HEK293 (cell line): ENCODE results near the gene ARMC3.
A peak's percentile ranks its signal among the peaks of the same experiment; 100 is the strongest.

Experiments
- CTCF ChIA-PET: fragments of 350-600 bp; formaldehyde crosslinking; extraction: SDS; loops from one replicate; lab custom pipeline; 2021; ENCODE audit warnings: antibody characterized with exemption; lab: Yijun Ruan, JAX
- POLR2A ChIA-PET: fragments of 300-600 bp; formaldehyde crosslinking; extraction: SDS; loops from one replicate; lab custom pipeline; 2020; ENCODE audit warnings: antibody characterized with exemption, inconsistent platforms; lab: Yijun Ruan, JAX
- H3K27ac ChIP-seq: fragments of 200-500 bp; sonication (Bioruptor generic); 2 replicates; pipeline ENCODE4 v1.5.1; 2014; ENCODE audit warnings: low read depth, low read length, control low read depth, inconsistent platforms; ENCODE audit errors: extremely low read depth
- H3K36me3 ChIP-seq, 2 experiments: fragments of 200-500 bp in 1 of 2; sonication (Bioruptor generic) in 1 of 2; 1 replicate in 1 of 2; 2 replicates in 1 of 2; pipeline ENCODE4 v1.5.1; 2014 to 2017; ENCODE audit warnings: inconsistent platforms in 2 of 2, low read length in 2 of 2; ENCODE audit not compliant: control insufficient read depth in 2 of 2, insufficient read depth in 1 of 2
- H3K4me1 ChIP-seq: fragments of 200-500 bp; sonication (Bioruptor generic); 2 replicates; pipeline ENCODE4 v1.5.1; 2014; ENCODE audit warnings: mild to moderate bottlenecking, low read length, inconsistent platforms; ENCODE audit not compliant: control insufficient read depth, insufficient read depth
- H3K4me3 ChIP-seq: 2 replicates; pipeline ENCODE4 v1.5.1; 2011; ENCODE audit warnings: low read depth, mild to moderate bottlenecking, control low read depth, low read length, moderate library complexity
- H3K9me3 ChIP-seq: fragments of 200-500 bp; sonication (Bioruptor generic); 2 replicates; pipeline ENCODE4 v1.5.1; 2014; ENCODE audit warnings: low read depth, low read length, inconsistent platforms; ENCODE audit not compliant: control insufficient read depth, insufficient read depth
- BCL11B ChIP-seq: fragments of 450-650 bp; formaldehyde crosslinking; IDR thresholded peaks from 2 replicates; pipeline ENCODE4 v1.5.1; 2016; ENCODE audit warnings: low read depth, missing biosample characterization, missing genetic modification characterization
- HIC1 ChIP-seq: fragments of 450-650 bp; formaldehyde crosslinking; IDR thresholded peaks from 2 replicates; pipeline ENCODE4 v1.5.1; 2016; ENCODE audit warnings: missing biosample characterization, missing genetic modification characterization
- IKZF3 ChIP-seq: fragments of 450-650 bp; IDR thresholded peaks from 2 replicates; pipeline ENCODE4 v1.5.0; 2018; ENCODE audit warnings: missing biosample characterization, mild to moderate bottlenecking, missing genetic modification characterization, moderate library complexity
- MEIS1 ChIP-seq: sonication (generic); formaldehyde crosslinking; IDR thresholded peaks from 2 replicates; pipeline ENCODE4 v1.8.1; 2022; ENCODE audit warnings: missing genetic modification reagents, mild to moderate bottlenecking, borderline replicate concordance
- MZF1 ChIP-seq: fragments of 450-650 bp; formaldehyde crosslinking; IDR thresholded peaks from 2 replicates; pipeline ENCODE4 v1.5.1; 2017; ENCODE audit warnings: missing biosample characterization, missing genetic modification characterization, borderline replicate concordance
- SCRT2 ChIP-seq: fragments of 450-650 bp; formaldehyde crosslinking; IDR thresholded peaks from 2 replicates; pipeline ENCODE4 v1.5.1; 2016; ENCODE audit warnings: missing biosample characterization, missing genetic modification characterization
- SP3 ChIP-seq: fragments of 450-650 bp; formaldehyde crosslinking; IDR thresholded peaks from 2 replicates; pipeline ENCODE4 v1.5.1; 2016; ENCODE audit warnings: missing biosample characterization, missing genetic modification characterization
- TCF7L2 ChIP-seq: IDR thresholded peaks from 2 replicates; pipeline ENCODE4 v1.6.1; 2011; ENCODE audit warnings: low read depth, mild to moderate bottlenecking, inconsistent platforms, low read length, moderate library complexity, borderline replicate concordance
- WT1 ChIP-seq: fragments of 450-650 bp; formaldehyde crosslinking; IDR thresholded peaks from 2 replicates; pipeline ENCODE4 v1.5.1; 2016; ENCODE audit warnings: missing biosample characterization, missing genetic modification characterization
- ZBTB6 ChIP-seq: fragments of 450-650 bp; formaldehyde crosslinking; IDR thresholded peaks from 2 replicates; pipeline ENCODE4 v1.5.1; 2017; ENCODE audit warnings: missing biosample characterization, missing genetic modification characterization
- ZBTB7A ChIP-seq: fragments of 450-650 bp; formaldehyde crosslinking; IDR thresholded peaks from 2 replicates; pipeline ENCODE4 v1.5.1; 2016; ENCODE audit warnings: low read depth, missing biosample characterization, missing genetic modification characterization
- ZBTB8A ChIP-seq: fragments of 450-650 bp; formaldehyde crosslinking; IDR thresholded peaks from 2 replicates; pipeline ENCODE4 v1.5.1; 2016; ENCODE audit warnings: missing biosample characterization, missing genetic modification characterization
- ZFHX2 ChIP-seq: fragments of 450-650 bp; formaldehyde crosslinking; conservative IDR thresholded peaks from 2 replicates; pipeline ENCODE4 v1.5.1; 2016; ENCODE audit warnings: missing biosample characterization, missing genetic modification characterization
- ZFP41 ChIP-seq: fragments of 450-650 bp; formaldehyde crosslinking; IDR thresholded peaks from 2 replicates; pipeline ENCODE4 v1.5.1; 2016; ENCODE audit warnings: missing biosample characterization, missing genetic modification characterization, borderline replicate concordance
- ZNF10 ChIP-seq: fragments of 450-650 bp; formaldehyde crosslinking; IDR thresholded peaks from 2 replicates; pipeline ENCODE4 v1.5.1; 2017; ENCODE audit warnings: missing biosample characterization, missing genetic modification characterization
- ZNF114 ChIP-seq: fragments of 450-650 bp; formaldehyde crosslinking; IDR thresholded peaks from 2 replicates; pipeline ENCODE4 v1.5.0; 2017; ENCODE audit warnings: missing biosample characterization, missing genetic modification characterization
- ZNF157 ChIP-seq: fragments of 450-650 bp; formaldehyde crosslinking; IDR thresholded peaks from 2 replicates; pipeline ENCODE4 v1.5.1; 2016; ENCODE audit warnings: missing biosample characterization, missing genetic modification characterization
- ZNF202 ChIP-seq: fragments of 450-650 bp; formaldehyde crosslinking; IDR thresholded peaks from 2 replicates; pipeline ENCODE4 v1.5.1; 2016; ENCODE audit warnings: missing biosample characterization, missing genetic modification characterization, borderline replicate concordance
- ZNF214 ChIP-seq: fragments of 450-650 bp; formaldehyde crosslinking; IDR thresholded peaks from 2 replicates; pipeline ENCODE4 v1.5.1; 2017; ENCODE audit warnings: missing biosample characterization, mild to moderate bottlenecking, missing genetic modification characterization, borderline replicate concordance
- ZNF280C ChIP-seq: fragments of 450-650 bp; formaldehyde crosslinking; IDR thresholded peaks from 2 replicates; pipeline ENCODE4 v1.5.1; 2016; ENCODE audit warnings: missing biosample characterization, missing genetic modification characterization
- ZNF548 ChIP-seq: fragments of 450-650 bp; formaldehyde crosslinking; IDR thresholded peaks from 2 replicates; pipeline ENCODE4 v1.5.1; 2016; ENCODE audit warnings: missing biosample characterization, missing genetic modification characterization
- ZNF571 ChIP-seq: fragments of 450-650 bp; formaldehyde crosslinking; IDR thresholded peaks from 2 replicates; pipeline ENCODE4 v1.5.0; 2017; ENCODE audit warnings: missing biosample characterization, missing genetic modification characterization
- ZNF580 ChIP-seq: fragments of 450-650 bp; formaldehyde crosslinking; IDR thresholded peaks from 2 replicates; pipeline ENCODE4 v1.5.1; 2016; ENCODE audit warnings: missing biosample characterization, missing genetic modification characterization
- ZNF701 ChIP-seq: fragments of 450-650 bp; formaldehyde crosslinking; IDR thresholded peaks from 2 replicates; pipeline ENCODE4 v1.5.1; 2016; ENCODE audit warnings: missing biosample characterization, missing genetic modification characterization
- ZNF837 ChIP-seq: fragments of 450-650 bp; formaldehyde crosslinking; IDR thresholded peaks from 2 replicates; pipeline ENCODE4 v1.5.1; 2016; ENCODE audit warnings: missing biosample characterization, missing genetic modification characterization
- ZNF843 ChIP-seq: fragments of 450-650 bp; formaldehyde crosslinking; IDR thresholded peaks from 2 replicates; pipeline ENCODE4 v1.5.1; 2016; ENCODE audit warnings: missing biosample characterization, missing genetic modification characterization
- ZSCAN30 ChIP-seq: fragments of 450-650 bp; IDR thresholded peaks from 2 replicates; pipeline ENCODE4 v1.5.1; 2018; ENCODE audit warnings: missing biosample characterization, mild to moderate bottlenecking, missing genetic modification characterization, moderate library complexity

ARMC3 gene

GRCh38 chr10:22978287-22978686, 50.4 kb downstream of the ARMC3 start:
- TF ChIP-seq SCRT2 (tag by site-specific recombination) = peak; percentile 82
- TF ChIP-seq ZNF214 (tag by site-specific recombination) = no peak
- no peak for TF ChIP-seq ZNF157 (tag by site-specific recombination)
- peak; percentile 65 for TF ChIP-seq IKZF3 (tag by site-specific recombination)
- TF ChIP-seq ZNF701 (tag by site-specific recombination) = no peak
- TF ChIP-seq MZF1 (tag by site-specific recombination) = 0 out of 2 replicates have a peak, but pooled peaks have one; percentile 37
- TF ChIP-seq MEIS1 (CRISPR knock-in tag) = no peak
- no peak for TF ChIP-seq ZNF571 (tag by site-specific recombination)
- no peak for TF ChIP-seq ZNF280C (tag by site-specific recombination)
- TF ChIP-seq ZFP41 (tag by site-specific recombination) = no peak
- no peak for TF ChIP-seq ZNF837 (tag by site-specific recombination)
- no peak for TF ChIP-seq ZNF202 (tag by site-specific recombination)
- TF ChIP-seq ZBTB8A (tag by site-specific recombination) = no peak
- TF ChIP-seq HIC1 (tag by site-specific recombination) = no peak
- 0 out of 2 replicates have a peak, but pooled peaks have one; percentile 18 for TF ChIP-seq ZSCAN30 (tag by site-specific recombination)
- TF ChIP-seq SP3 (tag by site-specific recombination) = no peak
- TF ChIP-seq ZNF580 (tag by site-specific recombination) = no peak
- peak; percentile 48 for TF ChIP-seq ZFHX2 (tag by site-specific recombination)
- no peak for TF ChIP-seq ZNF10 (tag by site-specific recombination)
- TF ChIP-seq ZBTB6 (tag by site-specific recombination) = no peak
- peak; percentile 10; the same call in 1 of the 2 replicates for TF ChIP-seq ZNF843
- no peak for TF ChIP-seq ZBTB7A (tag by site-specific recombination)
- no peak for TF ChIP-seq TCF7L2
- no peak for TF ChIP-seq ZNF548 (tag by site-specific recombination)
- TF ChIP-seq ZNF114 (tag by site-specific recombination) = no peak
- peak; percentile 58 for TF ChIP-seq WT1 (tag by site-specific recombination)
- TF ChIP-seq BCL11B = no peak
- POLR2A ChIA-PET = no interaction called here
- no peaks in the 10 kb centered on the region for H3K36me3 ChIP-seq
- no peaks in the 10 kb centered on the region; the same call in 1 of the 2 replicates for H3K4me1 ChIP-seq
- H3K4me3 ChIP-seq = no peak overlapping the region
- no peak overlapping the region for H3K27ac ChIP-seq
- no peaks in the 10 kb centered on the region for H3K9me3 ChIP-seq
- CTCF ChIA-PET = interaction anchor here (0.5 kb wide), 1 partner anchor 956 kb away, joined by 3 read pairs; no protein-coding TSS in a partner anchor
